Measurements from ENCODE around the gene SLC25A29.
"Not testable (repeated sequence)": the region's sequence is repeated elsewhere in the genome, so short reads cannot be mapped to it uniquely, and the experiment has no call there.

SLC25A29 gene

DNA sequence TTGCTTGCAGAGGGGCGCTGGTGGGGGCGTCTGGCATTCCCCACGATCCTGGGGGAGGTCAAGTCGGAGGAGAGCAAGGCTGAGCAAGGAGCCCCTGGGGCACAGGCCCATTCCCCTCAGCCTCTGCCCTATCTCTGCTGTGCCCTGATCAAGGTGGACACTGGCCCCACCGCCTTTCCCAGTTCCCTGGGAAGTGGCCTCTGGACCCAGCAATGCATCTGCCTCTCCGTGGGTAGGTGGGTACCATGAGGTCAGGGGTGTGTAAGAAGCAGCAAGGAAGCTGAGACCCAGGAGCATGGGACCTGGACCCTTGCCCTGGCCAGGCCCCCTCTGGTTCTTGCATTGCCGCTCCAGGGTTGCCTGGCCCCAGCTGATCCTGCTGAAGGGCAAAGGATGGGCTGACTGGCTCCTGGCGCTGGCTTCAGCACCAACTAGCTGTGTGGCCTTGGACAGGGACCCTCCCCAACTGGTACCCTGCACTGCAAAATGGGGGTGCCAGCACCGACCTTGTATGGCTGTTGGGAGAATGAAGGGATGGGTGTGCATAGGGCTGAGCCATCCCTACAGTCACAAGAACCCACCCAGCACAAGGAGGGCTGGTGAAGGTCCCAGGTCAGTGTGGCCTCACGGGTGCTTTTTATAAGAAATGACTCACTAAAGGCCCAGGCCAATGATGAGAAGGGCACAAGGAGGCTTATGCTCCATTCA is 19.6 kb downstream of the SLC25A29 start:
- H3K4me3 ChIP-seq (ENCODE audit: low read length), result no peak overlapping the region
- no peak for DNase-seq (ENCODE audit: low read depth)
- TF ChIP-seq, protein P1, sequence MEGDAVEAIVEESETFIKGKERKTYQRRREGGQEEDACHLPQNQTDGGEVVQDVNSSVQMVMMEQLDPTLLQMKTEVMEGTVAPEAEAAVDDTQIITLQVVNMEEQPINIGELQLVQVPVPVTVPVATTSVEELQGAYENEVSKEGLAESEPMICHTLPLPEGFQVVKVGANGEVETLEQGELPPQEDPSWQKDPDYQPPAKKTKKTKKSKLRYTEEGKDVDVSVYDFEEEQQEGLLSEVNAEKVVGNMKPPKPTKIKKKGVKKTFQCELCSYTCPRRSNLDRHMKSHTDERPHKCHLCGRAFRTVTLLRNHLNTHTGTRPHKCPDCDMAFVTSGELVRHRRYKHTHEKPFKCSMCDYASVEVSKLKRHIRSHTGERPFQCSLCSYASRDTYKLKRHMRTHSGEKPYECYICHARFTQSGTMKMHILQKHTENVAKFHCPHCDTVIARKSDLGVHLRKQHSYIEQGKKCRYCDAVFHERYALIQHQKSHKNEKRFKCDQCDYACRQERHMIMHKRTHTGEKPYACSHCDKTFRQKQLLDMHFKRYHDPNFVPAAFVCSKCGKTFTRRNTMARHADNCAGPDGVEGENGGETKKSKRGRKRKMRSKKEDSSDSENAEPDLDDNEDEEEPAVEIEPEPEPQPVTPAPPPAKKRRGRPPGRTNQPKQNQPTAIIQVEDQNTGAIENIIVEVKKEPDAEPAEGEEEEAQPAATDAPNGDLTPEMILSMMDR (conservative IDR thresholded peaks at IDR 0.05; ENCODE audit: low read depth, low read length), result no peak

DNA sequence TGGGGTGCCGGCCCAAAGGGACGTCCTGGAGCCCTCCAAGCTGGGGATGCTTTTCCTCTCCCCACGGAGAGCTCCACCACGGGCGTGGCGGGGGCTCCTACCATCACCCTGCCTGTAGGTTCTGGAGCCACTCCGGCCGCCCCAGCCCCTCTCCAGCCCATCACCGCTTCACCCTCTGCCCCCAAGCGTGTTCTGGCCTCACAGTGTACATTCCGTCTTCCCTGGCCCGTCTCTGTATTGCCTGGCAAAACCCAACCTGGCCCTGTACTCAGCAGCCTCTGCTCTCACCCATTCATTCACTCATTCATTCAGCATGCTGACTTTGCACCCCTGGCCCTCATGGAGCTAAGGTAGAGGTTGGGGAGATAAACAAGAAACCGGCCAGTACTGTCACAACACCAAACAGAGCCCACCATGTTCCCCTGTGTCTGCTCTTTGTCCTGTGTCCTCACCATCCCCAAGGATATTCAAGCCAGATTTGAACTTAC is 20.3 kb downstream of the SLC25A29 start:
- no peak for DNase-seq (ENCODE audit: low read depth)

DNA sequence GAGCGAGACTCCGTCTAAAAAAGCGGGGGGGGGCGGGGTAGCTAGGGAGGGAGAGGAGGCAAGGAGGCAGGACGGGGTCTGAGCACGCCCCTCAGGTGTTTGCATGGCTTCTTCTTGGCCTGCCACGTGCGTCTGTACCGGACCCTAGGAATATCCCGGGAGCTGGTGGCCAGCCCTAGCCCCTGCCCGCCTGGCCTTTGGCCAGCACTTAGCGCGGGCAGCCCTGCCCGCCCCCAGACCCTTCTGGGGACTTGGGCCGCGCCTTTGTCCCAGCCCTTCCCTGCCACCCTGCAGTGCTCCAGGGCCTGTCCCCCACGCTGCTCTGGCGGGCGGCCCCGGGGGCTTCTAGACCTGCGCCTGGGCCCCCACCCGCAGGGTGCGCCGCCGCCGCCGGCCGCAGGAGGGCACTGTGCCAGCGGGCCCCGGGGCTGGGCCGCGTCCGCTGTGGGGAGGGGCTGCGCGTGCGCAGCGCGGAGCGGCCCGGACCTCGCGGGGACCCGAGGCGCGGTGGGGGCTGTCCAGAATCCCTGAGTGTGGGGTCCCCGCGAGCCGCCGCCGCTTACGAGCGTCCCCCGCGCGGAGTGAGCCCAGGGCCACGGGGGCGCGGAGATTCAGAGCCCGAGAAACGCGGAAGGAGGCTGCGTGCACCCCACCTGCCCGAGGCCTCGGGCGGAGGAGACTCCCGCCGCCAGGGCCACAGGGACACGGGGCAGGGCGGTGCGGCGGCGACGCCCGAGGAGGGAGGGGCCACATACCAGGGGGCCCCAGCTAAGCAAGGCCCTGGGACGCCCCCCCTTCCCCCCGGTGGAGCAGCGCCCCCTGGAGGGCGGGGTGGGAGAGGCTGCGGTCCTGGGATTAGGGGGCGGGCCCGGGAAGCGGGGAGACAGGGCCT is 21.0 kb downstream of the SLC25A29 start:
- TF ChIP-seq, protein P1 (conservative IDR thresholded peaks at IDR 0.05; ENCODE audit: low read depth, low read length), result peak; percentile 78
- H3K4me3 ChIP-seq (ENCODE audit: low read length), result peak overlapping the region; percentile 51
- DNase-seq (ENCODE audit: low read depth), result no peak

More for the DNA sequence above, 20.3 kb downstream of the SLC25A29 start:
- H3K4me3 ChIP-seq (ENCODE audit: low read length), result peak overlapping the region; percentile 49
- TF ChIP-seq, protein P1 (conservative IDR thresholded peaks at IDR 0.05; ENCODE audit: low read depth, low read length), result no peak

DNA sequence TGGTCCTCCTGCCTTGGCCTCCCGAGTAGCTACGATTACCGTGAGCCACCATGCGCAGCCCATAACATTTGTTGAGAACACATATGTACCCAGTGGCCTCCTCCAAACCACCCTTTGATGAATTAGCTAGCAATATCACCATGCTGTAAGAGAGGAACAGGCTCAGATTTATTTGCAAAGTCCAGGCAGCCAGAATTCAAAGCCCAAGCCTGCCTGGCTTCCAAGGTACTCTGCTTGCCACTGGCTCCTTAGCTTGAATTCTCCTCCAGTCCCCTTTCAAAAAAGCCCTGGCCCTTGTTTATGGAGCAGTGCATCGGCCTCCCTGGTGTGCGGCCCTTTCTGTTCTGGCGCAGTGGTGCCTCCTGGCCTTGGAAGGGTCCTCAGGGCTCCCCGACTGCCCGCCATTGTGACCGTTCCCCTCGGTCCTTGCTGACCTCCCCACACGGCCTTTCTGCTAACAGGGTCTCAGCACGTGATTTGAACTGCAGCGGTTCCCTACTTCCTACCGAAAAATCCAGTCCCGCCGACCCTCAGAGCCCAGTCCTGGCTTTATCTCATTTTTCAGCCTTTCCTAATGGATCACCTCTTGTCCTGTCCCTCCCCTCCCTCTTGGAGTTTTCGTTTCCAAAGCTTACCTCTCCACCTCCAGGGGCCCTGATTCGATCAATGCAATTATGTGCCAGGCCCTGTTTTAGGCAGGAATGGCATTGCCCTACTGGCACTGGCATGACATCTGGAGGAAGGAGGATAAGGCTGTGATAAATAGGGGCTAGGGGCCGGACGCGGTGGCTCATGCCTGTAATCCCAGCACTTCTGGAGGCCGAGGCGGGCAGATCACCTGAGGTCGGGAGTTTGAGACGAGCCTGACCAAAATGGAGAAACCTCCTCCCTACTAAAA is 22.0 kb downstream of the SLC25A29 start:
- TF ChIP-seq, protein P1 (conservative IDR thresholded peaks at IDR 0.05; ENCODE audit: low read depth, low read length), result no peak
- peak overlapping the region; percentile 51 for H3K4me3 ChIP-seq (ENCODE audit: low read length)
- DNase-seq (ENCODE audit: low read depth), result no peak

DNA sequence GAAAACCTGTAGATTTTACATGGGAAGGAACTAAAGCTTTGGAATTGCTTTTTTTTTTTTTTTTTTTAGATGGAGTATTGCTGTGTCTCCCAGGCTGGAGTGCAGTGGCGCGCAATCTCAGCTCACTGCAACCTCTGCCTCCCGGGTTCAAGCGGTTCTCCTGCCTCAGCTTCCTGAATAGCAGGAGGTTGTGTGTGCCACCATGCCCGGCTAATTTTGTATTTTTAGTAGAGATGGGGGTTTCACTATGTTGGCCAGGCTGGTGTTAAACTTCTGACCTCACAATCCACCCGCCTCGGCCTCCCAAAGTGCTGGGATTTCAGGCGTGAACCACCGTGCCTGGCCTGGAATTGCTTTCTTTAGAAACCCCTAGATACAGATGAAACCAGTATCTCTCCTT is 22.8 kb downstream of the SLC25A29 start:
- not testable (repeated sequence) for H3K4me3 ChIP-seq (ENCODE audit: low read length); DNase-seq (ENCODE audit: low read depth)

DNA sequence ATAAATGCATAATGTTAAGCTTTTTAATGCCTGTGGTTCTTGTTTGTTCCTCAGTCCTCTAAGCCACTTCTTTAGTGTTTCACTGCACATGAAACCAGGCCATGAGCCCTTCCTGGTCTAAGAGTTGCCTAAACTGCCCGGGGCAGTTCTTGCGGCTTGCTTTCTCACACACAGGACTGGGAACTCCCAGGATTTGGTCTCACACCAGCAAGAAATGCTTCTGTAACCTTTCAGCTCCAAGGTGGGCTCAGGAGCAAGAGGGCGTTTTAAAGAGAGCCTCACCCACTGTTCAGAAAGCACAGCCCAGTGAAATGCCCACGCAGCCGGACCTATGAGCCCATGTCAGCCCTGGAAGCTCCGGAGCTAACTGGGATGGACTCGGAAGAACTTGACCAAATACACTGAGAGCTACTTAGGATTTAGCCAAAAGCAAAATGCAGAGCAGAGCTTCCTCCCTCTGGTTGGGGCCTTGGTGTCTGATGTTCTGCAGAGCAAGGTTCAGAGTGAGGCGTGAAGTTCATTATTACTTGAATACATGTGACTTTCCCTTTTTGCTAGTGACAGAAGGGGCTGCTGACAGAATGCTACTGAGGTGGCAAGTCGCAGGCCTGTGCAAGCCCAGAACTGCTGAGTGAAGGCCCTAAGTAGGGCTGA is 23.4 kb downstream of the SLC25A29 start:
- no peak overlapping the region for H3K4me3 ChIP-seq (ENCODE audit: low read length)
- no peak for DNase-seq (ENCODE audit: low read depth)
- TF ChIP-seq, protein P1 (conservative IDR thresholded peaks at IDR 0.05; ENCODE audit: low read depth, low read length), result no peak
